Neuronal stem cell (in vitro differentiated cells): Measurements from ENCODE around the gene DOCK4.

Experiments used
- DNase-seq: peaks from one replicate; pipeline ENCODE4 v3.0.0-alpha.2; 2013; ENCODE audit warnings: low spot score
- H2AFZ ChIP-seq: one replicate; pipeline ENCODE4 v1.6.1; 2013; ENCODE audit warnings: mild to moderate bottlenecking, low read length, inconsistent platforms
- H2AK5ac ChIP-seq: 2 replicates; pipeline ENCODE4 v1.6.1; 2013; ENCODE audit warnings: low read depth, mild to moderate bottlenecking, inconsistent platforms, low read length, moderate library complexity, mixed read lengths
- H2BK120ac ChIP-seq: 2 replicates; pipeline ENCODE4 v1.6.1; 2013; ENCODE audit warnings: low read depth, mild to moderate bottlenecking, inconsistent platforms, low read length, moderate library complexity, mixed read lengths
- H2BK12ac ChIP-seq: one replicate; pipeline ENCODE4 v1.6.1; 2013; ENCODE audit warnings: low read length, inconsistent platforms
- H2BK15ac ChIP-seq: 2 replicates; pipeline ENCODE4 v1.6.1; 2013; ENCODE audit warnings: mild to moderate bottlenecking, low read length, inconsistent platforms, mixed read lengths
- H2BK5ac ChIP-seq: one replicate; pipeline ENCODE4 v1.6.1; 2013; ENCODE audit warnings: inconsistent platforms, mild to moderate bottlenecking, low read length, moderate library complexity
- H3K14ac ChIP-seq: one replicate; pipeline ENCODE4 v1.6.1; 2013; ENCODE audit warnings: low read length, inconsistent platforms
- H3K18ac ChIP-seq: 2 replicates; pipeline ENCODE4 v1.6.1; 2013; ENCODE audit warnings: low read length, inconsistent platforms
- H3K23ac ChIP-seq: 2 replicates; pipeline ENCODE4 v1.6.1; 2013; ENCODE audit warnings: low read depth, mild to moderate bottlenecking, mixed read lengths, low read length, inconsistent platforms; ENCODE audit not compliant: poor library complexity
- H3K27ac ChIP-seq: replicated peaks from 3 replicates; pipeline ENCODE4 v1.5.1; 2013; ENCODE audit warnings: low read length, inconsistent platforms
- H3K27me3 ChIP-seq, 3 experiments: 2 replicates each; pipeline ENCODE4 v1.6.1; 2013; ENCODE audit warnings: low read length in 3 of 3, mild to moderate bottlenecking in 2 of 3, inconsistent platforms in 1 of 3, low read depth in 1 of 3, mixed read lengths in 1 of 3, moderate library complexity in 1 of 3; ENCODE audit not compliant: control insufficient read depth in 3 of 3, insufficient read depth in 3 of 3
- H3K36me3 ChIP-seq, 2 donors: replicated peaks in 1 of 2; 2 replicates each; pipeline ENCODE4 v1.6.1; 2013; ENCODE audit warnings: low read length in 2 of 2; ENCODE audit not compliant: control insufficient read depth in 2 of 2, insufficient read depth in 2 of 2
- H3K4ac ChIP-seq: 2 replicates; pipeline ENCODE4 v1.6.1; 2013; ENCODE audit warnings: inconsistent platforms, mild to moderate bottlenecking, low read length, moderate library complexity
- H3K4me1 ChIP-seq, 2 donors: 1 replicate in 1 of 2; 2 replicates in 1 of 2; pipeline ENCODE4 v1.6.1; 2013; ENCODE audit warnings: low read length in 2 of 2, low read depth in 1 of 2; ENCODE audit not compliant: control insufficient read depth in 2 of 2, insufficient read depth in 1 of 2
- H3K4me2 ChIP-seq: one replicate; pipeline ENCODE4 v1.6.1; 2013; ENCODE audit warnings: mild to moderate bottlenecking, low read length, inconsistent platforms; ENCODE audit not compliant: insufficient read depth, poor library complexity, severe bottlenecking
- H3K4me3 ChIP-seq, 2 donors: 2 replicates each; pipeline ENCODE4 v1.5.1; 2013; ENCODE audit warnings: low read length in 2 of 2, mild to moderate bottlenecking in 2 of 2, inconsistent platforms in 1 of 2, moderate library complexity in 1 of 2
- H3K79me1 ChIP-seq: one replicate; pipeline ENCODE4 v1.6.1; 2013; ENCODE audit warnings: low read depth, mild to moderate bottlenecking, inconsistent platforms, low read length, moderate library complexity
- H3K9ac ChIP-seq: one replicate; pipeline ENCODE4 v1.6.1; 2013; ENCODE audit warnings: mild to moderate bottlenecking, low read depth, low read length, inconsistent platforms; ENCODE audit not compliant: poor library complexity
- H3K9me3 ChIP-seq, 2 donors: replicated peaks in 1 of 2; 2 replicates each; pipeline versions ENCODE3 to v1.6.1; 2013; ENCODE audit warnings: low read length in 2 of 2, mild to moderate bottlenecking in 2 of 2, inconsistent platforms in 1 of 2, low read depth in 1 of 2, mixed read lengths in 1 of 2, moderate library complexity in 1 of 2; ENCODE audit not compliant: control insufficient read depth in 2 of 2, insufficient read depth in 1 of 2
- H4K8ac ChIP-seq: one replicate; pipeline ENCODE4 v1.6.1; 2013; ENCODE audit warnings: low read depth, mild to moderate bottlenecking, inconsistent platforms, low read length, moderate library complexity
- H4K91ac ChIP-seq: one replicate; pipeline ENCODE4 v1.6.1; 2013; ENCODE audit warnings: low read length, low read depth, mild to moderate bottlenecking, inconsistent platforms; ENCODE audit not compliant: poor library complexity
- WGBS, 2 donors: extraction: QIAGEN DNeasy Blood & Tissue Kit; methylation state at CpG; one replicate each; pipeline ENCODE4 v1.1.7; 2013; ENCODE audit warnings: missing lambda C conversion rate in 2 of 2, mixed read lengths in 1 of 2; ENCODE audit not compliant: insufficient read length in 2 of 2, insufficient replicate concordance in 1 of 2; ENCODE audit errors: extremely low coverage in 2 of 2; 5-methylcytosine and 5-hydroxymethylcytosine counted together

DOCK4 gene

DNA sequence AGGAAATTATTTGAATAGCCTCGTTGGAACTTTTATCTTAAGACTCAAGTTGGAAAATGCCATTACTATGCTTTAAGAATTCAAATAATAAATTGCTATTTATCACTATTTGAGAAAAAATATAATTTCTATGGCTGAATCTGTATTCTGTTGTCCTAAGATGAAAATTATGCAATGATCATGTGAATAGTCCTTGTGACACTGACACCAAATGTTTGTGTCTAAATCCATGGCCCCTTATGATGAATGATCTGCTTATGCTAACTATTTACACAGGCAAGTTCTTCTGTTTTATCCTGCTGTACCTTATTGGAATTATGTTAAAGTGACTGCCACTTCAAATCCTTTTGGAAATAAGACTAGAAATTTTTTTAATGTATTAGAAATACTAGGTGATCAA lies 208.7 kb downstream of the DOCK4 start:
- Histone ChIP-seq H3K4ac (no peak overlapping the region), H4K91ac (no peak overlapping the region), H3K18ac (no peak overlapping the region), H3K14ac (no peak overlapping the region), H2AK5ac (no peak overlapping the region), H3K79me1 (no peaks in the 10 kb centered on the region), H3K36me3 (peaks cover 0 to 18% of the 10 kb centered on the region in 2 donors), H4K8ac (no peak overlapping the region), H2BK12ac (no peak overlapping the region), H3K9me3 (no peaks in the 10 kb centered on the region), H3K27ac (no peak overlapping the region), H2BK120ac (no peak overlapping the region), H3K4me3 (no peak overlapping the region), H3K23ac (no peak overlapping the region), H3K27me3 (no peaks in the 10 kb centered on the region), H3K4me2 (no peak overlapping the region), H2BK5ac (no peak overlapping the region), H3K9ac (no peak overlapping the region), H2AFZ (no peak overlapping the region), H2BK15ac (no peak overlapping the region), H3K4me1 (no peaks in the 10 kb centered on the region)
- no peak for DNase-seq
- no CpG with 5 or more reads among the region's 1 CpG for WGBS, 2 donors

DNA sequence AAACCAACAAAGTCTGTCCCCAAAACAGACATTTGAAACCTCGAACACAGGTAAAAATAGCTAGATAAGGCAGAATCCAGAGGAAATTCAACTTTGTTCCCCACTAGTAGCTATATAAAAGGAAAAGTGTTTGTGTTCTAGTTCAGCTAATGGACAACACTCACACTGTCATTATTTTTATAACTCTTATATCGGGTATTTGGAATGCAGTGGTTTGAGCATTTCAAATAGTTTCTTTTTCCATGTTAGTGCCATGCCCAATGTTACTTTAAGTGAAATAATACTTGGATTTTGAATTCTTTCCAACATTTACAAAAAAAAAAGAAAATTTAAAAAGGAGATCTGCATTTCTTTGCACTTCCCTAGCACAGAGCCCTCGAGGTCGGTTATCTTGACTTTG lies 213.6 kb downstream of the DOCK4 start:
- no peak overlapping the region for H4K8ac ChIP-seq
- DNase-seq, result no peak
- H3K27ac ChIP-seq, result no peak overlapping the region

DNA sequence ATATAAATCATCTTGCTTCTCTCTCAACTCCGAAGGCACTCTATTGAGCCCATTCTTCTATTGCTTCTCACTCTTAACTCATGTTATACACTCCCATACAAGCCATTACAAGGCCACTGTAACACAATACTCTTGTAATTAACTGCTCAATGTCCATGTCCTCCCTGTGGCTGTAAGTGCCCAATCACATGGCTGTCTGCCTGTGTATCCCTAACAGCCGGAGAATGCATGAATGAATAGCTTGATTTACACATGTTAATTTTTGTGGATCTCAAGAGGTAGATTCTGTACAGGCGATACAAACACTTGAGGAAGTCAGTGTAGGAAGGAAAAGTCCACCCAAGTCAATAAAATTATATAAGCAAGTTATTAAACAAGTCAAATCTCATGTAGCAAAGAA lies 215.6 kb downstream of the DOCK4 start:
- H3K4me1 ChIP-seq, result peaks cover 0 to 3% of the 10 kb centered on the region in 2 donors
- no peak overlapping the region for H4K8ac ChIP-seq
- no peaks in the 10 kb centered on the region for H3K27me3 ChIP-seq
- no peak overlapping the region for H2BK15ac ChIP-seq
- no peak overlapping the region for H2BK5ac ChIP-seq
- H3K79me1 ChIP-seq, result no peaks in the 10 kb centered on the region
- WGBS, 2 donors, result no CpG with 5 or more reads among the region's 3 CpGs
- H3K18ac ChIP-seq, result no peak overlapping the region
- H2BK12ac ChIP-seq, result no peak overlapping the region
- H3K23ac ChIP-seq, result no peak overlapping the region
- H3K9me3 ChIP-seq, result no peaks in the 10 kb centered on the region
- H3K27ac ChIP-seq, result no peak overlapping the region
- H4K91ac ChIP-seq, result no peak overlapping the region
- no peak overlapping the region for H3K4ac ChIP-seq
- H2AFZ ChIP-seq, result no peak overlapping the region
- no peak overlapping the region for H2AK5ac ChIP-seq
- H3K14ac ChIP-seq, result no peak overlapping the region
- no peak overlapping the region for H3K4me3 ChIP-seq
- H2BK120ac ChIP-seq, result no peak overlapping the region
- H3K9ac ChIP-seq, result no peak overlapping the region
- H3K36me3 ChIP-seq, result peaks cover 0 to 50% of the 10 kb centered on the region in 2 donors
- DNase-seq, result no peak
- H3K4me2 ChIP-seq, result no peak overlapping the region

More for the DNA sequence above, 213.6 kb downstream of the DOCK4 start:
- Histone ChIP-seq H2AFZ (no peak overlapping the region), H3K4me2 (no peak overlapping the region), H3K4ac (no peak overlapping the region), H3K36me3 (peaks cover 0 to 33% of the 10 kb centered on the region in 2 donors), H3K4me1 (peaks cover 0 to 3% of the 10 kb centered on the region in 2 donors), H4K91ac (no peak overlapping the region), H3K4me3 (no peak overlapping the region), H3K18ac (no peak overlapping the region), H3K23ac (no peak overlapping the region), H3K14ac (no peak overlapping the region), H2AK5ac (no peak overlapping the region), H2BK120ac (no peak overlapping the region), H3K9me3 (no peaks in the 10 kb centered on the region), H3K27me3 (no peaks in the 10 kb centered on the region), H2BK5ac (no peak overlapping the region), H3K79me1 (no peaks in the 10 kb centered on the region), H2BK12ac (no peak overlapping the region), H3K9ac (no peak overlapping the region), H2BK15ac (no peak overlapping the region)
- no CpG with 5 or more reads among the region's 4 CpGs for WGBS, 2 donors

DNA sequence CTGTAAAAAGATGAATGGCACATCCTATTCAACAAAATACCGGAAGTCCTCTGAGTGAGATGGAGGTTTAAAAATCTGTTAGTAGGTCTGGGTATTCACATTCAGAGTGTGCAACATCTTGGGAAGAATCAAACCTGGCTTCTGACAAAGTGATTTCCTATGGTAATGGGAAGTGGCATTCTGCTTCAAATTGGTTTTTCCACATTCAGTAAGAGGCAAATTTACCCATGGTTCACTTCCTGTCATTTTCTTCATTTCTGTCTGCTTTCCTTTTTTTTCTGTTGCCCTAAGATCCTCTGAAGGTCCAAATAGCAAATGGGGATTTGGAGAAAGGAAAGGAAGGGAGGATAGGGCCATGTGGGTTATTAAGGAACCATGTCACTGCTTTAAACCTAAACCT lies 218.3 kb downstream of the DOCK4 start:
- Histone ChIP-seq H3K4me2 (no peak overlapping the region), H3K27ac (no peak overlapping the region), H2BK5ac (no peak overlapping the region), H2AK5ac (no peak overlapping the region), H3K18ac (no peak overlapping the region), H3K4me3 (no peak overlapping the region), H3K4ac (no peak overlapping the region), H4K8ac (no peak overlapping the region), H3K4me1 (peaks cover 0 to 3% of the 10 kb centered on the region in 2 donors), H3K9me3 (no peaks in the 10 kb centered on the region), H3K79me1 (no peaks in the 10 kb centered on the region), H3K36me3 (peaks cover 0 to 56% of the 10 kb centered on the region in 2 donors), H2BK12ac (no peak overlapping the region), H2BK15ac (no peak overlapping the region), H3K23ac (no peak overlapping the region), H2BK120ac (no peak overlapping the region), H3K27me3 (no peaks in the 10 kb centered on the region), H2AFZ (no peak overlapping the region), H3K9ac (no peak overlapping the region), H4K91ac (no peak overlapping the region), H3K14ac (no peak overlapping the region)
- DNase-seq, result no peak
- no CpG with 5 or more reads among the region's 1 CpG for WGBS, 2 donors
